ENCODE data around the gene NAV3. TPM values are rescaled to one million over a fixed set of nuclear protein-coding genes. Genes with fewer than 3 reads are reported as not detected.
"Not testable (repeated sequence)": the region's sequence is repeated elsewhere in the genome, so short reads cannot be mapped to it uniquely, and the experiment has no call there.

The NAV3 gene
- total RNA-seq, 2 experiments from 2014 or later, result not detected

GRCh38 chr12:78101113-78101876, 270.6 kb downstream of the NAV3 start:
- H3K27ac Mint-ChIP-seq, result no peak overlapping the region
- DNase-seq, result no peak
- no peaks in the 10 kb centered on the region for H3K36me3 Mint-ChIP-seq (ENCODE audit: low read depth)
- H3K27me3 Mint-ChIP-seq, result no peaks in the 10 kb centered on the region
- H3K9me3 Mint-ChIP-seq, result peaks cover 4% of the 10 kb centered on the region
- H3K4me1 Mint-ChIP-seq (ENCODE audit: low read depth), result no peaks in the 10 kb centered on the region
- H3K4me3 Mint-ChIP-seq, result no peak overlapping the region
- intact Hi-C loops (cut with micrococcal nuclease), result no loop called here
- no peak for ATAC-seq
- CTCF ChIA-PET, result interaction anchor here (1.0 kb wide), 1 partner anchor 10 kb away, joined by 3 read pairs; no protein-coding TSS in a partner anchor
- POLR2A ChIA-PET, result no interaction called here
- TF ChIP-seq CTCF (IDR thresholded peaks at IDR 0.05), result no peak

GRCh38 chr12:78101946-78102635, 271.4 kb downstream of the NAV3 start:
- POLR2A ChIA-PET, result no interaction called here
- intact Hi-C loops (cut with micrococcal nuclease), result no loop called here
- no peaks in the 10 kb centered on the region for H3K27me3 Mint-ChIP-seq
- ATAC-seq (no peak), DNase-seq (no peak)
- TF ChIP-seq CTCF (IDR thresholded peaks at IDR 0.05), result no peak
- H3K9me3 Mint-ChIP-seq, result peaks cover 4% of the 10 kb centered on the region
- no peak overlapping the region for H3K4me3 Mint-ChIP-seq
- no peak overlapping the region for H3K27ac Mint-ChIP-seq
- H3K4me1 Mint-ChIP-seq (ENCODE audit: low read depth), result no peaks in the 10 kb centered on the region
- H3K36me3 Mint-ChIP-seq (ENCODE audit: low read depth), result no peaks in the 10 kb centered on the region
- CTCF ChIA-PET, result interaction anchor here (1.0 kb wide), 1 partner anchor 11 kb away, joined by 3 read pairs; no protein-coding TSS in a partner anchor

- POLR2A ChIA-PET; H3K27me3 Mint-ChIP-seq; CTCF ChIA-PET; DNase-seq; H3K4me1 Mint-ChIP-seq (ENCODE audit: low read depth); intact Hi-C loops (cut with micrococcal nuclease); ATAC-seq; H3K36me3 Mint-ChIP-seq (ENCODE audit: low read depth); H3K4me3 Mint-ChIP-seq; H3K27ac Mint-ChIP-seq; H3K9me3 Mint-ChIP-seq: not testable (repeated sequence)
Observed at GRCh38 chr12:78102801-78103200, 272.1 kb downstream of the NAV3 start.

GRCh38 chr12:78115889-78116288, 285.2 kb downstream of the NAV3 start:
- DNase-seq, result no peak
- no peak overlapping the region for H3K4me3 Mint-ChIP-seq
- no peak for TF ChIP-seq CTCF (IDR thresholded peaks at IDR 0.05)
- no peaks in the 10 kb centered on the region for H3K27me3 Mint-ChIP-seq
- no peak for ATAC-seq
- ChIA-PET CTCF (no interaction called here), POLR2A (no interaction called here)
- H3K36me3 Mint-ChIP-seq (ENCODE audit: low read depth), result no peaks in the 10 kb centered on the region
- no peaks in the 10 kb centered on the region for H3K4me1 Mint-ChIP-seq (ENCODE audit: low read depth)
- H3K9me3 Mint-ChIP-seq, result peaks cover 6% of the 10 kb centered on the region
- intact Hi-C loops (cut with micrococcal nuclease), result no loop called here
- H3K27ac Mint-ChIP-seq, result no peak overlapping the region

GRCh38 chr12:78118036-78118435, 287.3 kb downstream of the NAV3 start:
- Mint-ChIP-seq H3K4me1 (ENCODE audit: low read depth) (no peaks in the 10 kb centered on the region), H3K27me3 (no peaks in the 10 kb centered on the region), H3K9me3 (peaks cover 6% of the 10 kb centered on the region), H3K4me3 (no peak overlapping the region), H3K36me3 (ENCODE audit: low read depth) (no peaks in the 10 kb centered on the region), H3K27ac (no peak overlapping the region)
- CTCF ChIA-PET, result interaction anchor here (0.6 kb wide), 1 partner anchor 504 kb away, joined by 3 read pairs; no protein-coding TSS in a partner anchor
- no peak for DNase-seq
- POLR2A ChIA-PET, result no interaction called here
- intact Hi-C loops (cut with micrococcal nuclease), result no loop called here
- TF ChIP-seq CTCF (IDR thresholded peaks at IDR 0.05), result no peak
- ATAC-seq, result no peak

Data from activated CD8-positive, alpha-beta T cell treated with anti-CD3 and anti-CD28 coated beads for 36 hours (primary cell).